OCI-LY7 (cell line): Measurements from ENCODE around the gene TXNL1. TPM values are rescaled to one million over a fixed set of nuclear protein-coding genes. Genes with fewer than 3 reads are reported as not detected.

ENCODE experiments used
- BruUV-seq: library from RNA; stranded (reverse); fragments of 400-500 nt; replicated peaks from 2 replicates; lab custom pipeline; 2021; lab: Mats Ljungman, UMichigan
- CTCF ChIA-PET: fragments of 300-600 bp; sonication (Branson Sonifier 250); formaldehyde crosslinking; loops from one replicate; lab custom pipeline; 2022; ENCODE audit warnings: antibody characterized with exemption; ENCODE audit not compliant: unreplicated experiment; lab: Charles Lee
- POLR2A ChIA-PET: fragments of 300-600 bp; sonication (Branson Sonifier 250); formaldehyde crosslinking; loops from one replicate; lab custom pipeline; 2022; ENCODE audit warnings: antibody characterized with exemption; lab: Charles Lee
- DNase-seq: peaks from one replicate; pipeline ENCODE4 v3.0.0-alpha.2; 2015; ENCODE audit warnings: low spot score
- H2AFZ ChIP-seq: fragments of 200-600 bp; sonication (generic), shearing (Covaris generic); 2 replicates; pipeline ENCODE4 v1.6.1; 2014; ENCODE audit warnings: mild to moderate bottlenecking, antibody characterized with exemption, low read length, moderate library complexity
- H3K27ac ChIP-seq: fragments of 200-600 bp; sonication (generic); 2 replicates; pipeline ENCODE4 v1.5.1; 2014; ENCODE audit warnings: mixed run types, low read depth, mild to moderate bottlenecking, moderate library complexity, low read length, inconsistent platforms; ENCODE audit not compliant: poor library complexity, severe bottlenecking
- H3K36me3 ChIP-seq: fragments of 200-600 bp; sonication (generic); 2 replicates; pipeline ENCODE4 v1.6.1; 2014; ENCODE audit warnings: mild to moderate bottlenecking, antibody characterized with exemption, low read length, moderate library complexity, mixed read lengths; ENCODE audit not compliant: insufficient read depth
- H3K4me1 ChIP-seq: fragments of 200-600 bp; sonication (generic); 2 replicates; pipeline ENCODE4 v1.5.1; 2014; ENCODE audit warnings: mild to moderate bottlenecking, low read length; ENCODE audit not compliant: insufficient read depth, poor library complexity, severe bottlenecking
- H3K4me2 ChIP-seq: fragments of 200-600 bp; sonication (generic); 2 replicates; pipeline ENCODE4 v1.6.1; 2014; ENCODE audit warnings: mild to moderate bottlenecking, low read length
- H3K4me3 ChIP-seq: fragments of 200-600 bp; sonication (generic); 2 replicates; pipeline ENCODE4 v1.5.1; 2014; ENCODE audit warnings: mild to moderate bottlenecking, low read depth, low read length; ENCODE audit not compliant: poor library complexity, severe bottlenecking
- H3K79me2 ChIP-seq: fragments of 200-600 bp; sonication (generic); 2 replicates; pipeline ENCODE4 v1.6.1; 2016; ENCODE audit warnings: low read depth, mild to moderate bottlenecking, low read length, moderate library complexity, mixed read lengths; ENCODE audit not compliant: insufficient read depth
- H3K9me2 ChIP-seq: fragments of 200-600 bp; sonication (generic); 2 replicates; pipeline ENCODE4 v1.6.1; 2016; ENCODE audit warnings: mild to moderate bottlenecking, low read length, mixed read lengths; ENCODE audit not compliant: insufficient read depth
- H3K9me3 ChIP-seq: fragments of 200-600 bp; sonication (generic); 2 replicates; pipeline ENCODE4 v1.6.1; 2014; ENCODE audit warnings: mild to moderate bottlenecking, mixed run types, low read length, mixed read lengths
- H4K20me1 ChIP-seq: fragments of 200-600 bp; sonication (generic); 2 replicates; pipeline ENCODE4 v1.6.1; 2014; ENCODE audit warnings: mild to moderate bottlenecking, antibody characterized with exemption, low read length, moderate library complexity, mixed read lengths; ENCODE audit not compliant: insufficient read depth
- CTCF ChIP-seq: fragments of 200-600 bp; sonication (generic); conservative IDR thresholded peaks from 2 replicates; pipeline ENCODE4 v1.5.1; 2014; ENCODE audit warnings: mild to moderate bottlenecking, antibody characterized with exemption, low read length, moderate library complexity, mixed read lengths
- EZH2phosphoT487 ChIP-seq: fragments of 200-600 bp; sonication (generic); IDR thresholded peaks from 2 replicates; pipeline ENCODE4 v1.6.1; 2018; ENCODE audit warnings: low read depth, borderline replicate concordance, mild to moderate bottlenecking, mixed run types, antibody characterized with exemption, low read length, moderate library complexity, mixed read lengths
- intact Hi-C: fragments of 100-400 bp; cut with micrococcal nuclease; formaldehyde crosslinking; loops from one replicate; pipeline ENCODE4 v1.10.0; 2022; ENCODE audit not compliant: unreplicated experiment
- total RNA-seq, 2 experiments: library from RNA; depleted of rRNA in 1 of 2; stranded (reverse); fragments of >200 nt in 1 of 2; shearing (Covaris generic) in 1 of 2; gene quantifications; 2 replicates each; pipeline ENCODE4 v1.2.3, GENCODE V29; 2014 to 2022

The TXNL1 gene
- total RNA-seq, 2 experiments from 2014 or later = 13.9 to 42.5 TPM

GRCh38 chr18:56672391-56672790 lies 34.0 kb upstream of the TXNL1 start:
- H3K79me2 ChIP-seq = no peaks in the 10 kb centered on the region
- intact Hi-C loops = no loop called here
- H3K36me3 ChIP-seq = no peaks in the 10 kb centered on the region
- H3K4me1 ChIP-seq = no peaks in the 10 kb centered on the region
- DNase-seq = no peak
- TF ChIP-seq EZH2phosphoT487 (no peak), CTCF (no peak)
- no peaks in the 10 kb centered on the region for H3K9me3 ChIP-seq
- CTCF ChIA-PET = no interaction called here
- BruUV-seq = no TSS peak
- H3K9me2 ChIP-seq = no peaks in the 10 kb centered on the region
- no peak overlapping the region for H2AFZ ChIP-seq
- no peak overlapping the region for H3K4me2 ChIP-seq
- no peak overlapping the region for H3K27ac ChIP-seq
- H4K20me1 ChIP-seq = no peaks in the 10 kb centered on the region
- POLR2A ChIA-PET = no interaction called here
- H3K4me3 ChIP-seq = no peak overlapping the region

- intact Hi-C loops = no loop called here
- Histone ChIP-seq H3K79me2 (no peaks in the 10 kb centered on the region), H3K4me3 (no peak overlapping the region), H3K4me1 (no peaks in the 10 kb centered on the region), H4K20me1 (no peaks in the 10 kb centered on the region), H3K27ac (no peak overlapping the region), H2AFZ (no peak overlapping the region), H3K9me3 (no peaks in the 10 kb centered on the region), H3K36me3 (peaks cover 4% of the 10 kb centered on the region; the same call in 1 of the 2 replicates), H3K4me2 (no peak overlapping the region), H3K9me2 (no peaks in the 10 kb centered on the region)
- CTCF ChIA-PET = no interaction called here
- TF ChIP-seq EZH2phosphoT487 (no peak), CTCF (no peak)
- no TSS peak for BruUV-seq
- no peak for DNase-seq
- POLR2A ChIA-PET = interaction anchor here (1.5 kb wide), 1 partner anchor 12 kb away, joined by 3 read pairs; the partner anchor contains the start of gene WDR7
Measured at GRCh38 chr18:56662902-56663301, 24.5 kb upstream of the TXNL1 start.

GRCh38 chr18:56662502-56662901 lies 24.1 kb upstream of the TXNL1 start:
- CTCF ChIA-PET = no interaction called here
- POLR2A ChIA-PET = interaction anchor here (1.5 kb wide), 1 partner anchor 12 kb away, joined by 3 read pairs; the partner anchor contains the start of gene WDR7
- TF ChIP-seq CTCF (no peak), EZH2phosphoT487 (no peak)
- Histone ChIP-seq H3K36me3 (peaks cover 4% of the 10 kb centered on the region; the same call in 1 of the 2 replicates), H3K4me2 (no peak overlapping the region), H3K4me1 (no peaks in the 10 kb centered on the region), H3K4me3 (no peak overlapping the region), H3K27ac (no peak overlapping the region), H4K20me1 (no peaks in the 10 kb centered on the region), H3K9me2 (no peaks in the 10 kb centered on the region), H3K9me3 (no peaks in the 10 kb centered on the region), H3K79me2 (no peaks in the 10 kb centered on the region), H2AFZ (no peak overlapping the region)
- DNase-seq = no peak
- intact Hi-C loops = no loop called here
- BruUV-seq = no TSS peak
